ENCODE results near the gene HOXB5. TPM values are rescaled to one million over a fixed set of nuclear protein-coding genes. Genes with fewer than 3 reads are reported as not detected.
A peak's percentile ranks its signal among the peaks of the same experiment; 100 is the strongest.

HOXB5 gene
- total and polyA plus RNA-seq, 2 of the 4 experiments (the other 2 are of a cell fraction): 0.54 to 18.0 TPM

GRCh38 chr17:48589060-48589830 lies 4.3 kb downstream of the HOXB5 start (continued):
- TF ChIP-seq MXI1 (IDR thresholded peaks at IDR 0.05; ENCODE audit: borderline replicate concordance, low read depth, low read length) (no peak), CEBPB (IDR thresholded peaks at IDR 0.05; ENCODE audit: low read depth, low read length) (no peak), NFE2L2 (IDR thresholded peaks at IDR 0.05; ENCODE audit: low read depth, low read length) (no peak)

DNA sequence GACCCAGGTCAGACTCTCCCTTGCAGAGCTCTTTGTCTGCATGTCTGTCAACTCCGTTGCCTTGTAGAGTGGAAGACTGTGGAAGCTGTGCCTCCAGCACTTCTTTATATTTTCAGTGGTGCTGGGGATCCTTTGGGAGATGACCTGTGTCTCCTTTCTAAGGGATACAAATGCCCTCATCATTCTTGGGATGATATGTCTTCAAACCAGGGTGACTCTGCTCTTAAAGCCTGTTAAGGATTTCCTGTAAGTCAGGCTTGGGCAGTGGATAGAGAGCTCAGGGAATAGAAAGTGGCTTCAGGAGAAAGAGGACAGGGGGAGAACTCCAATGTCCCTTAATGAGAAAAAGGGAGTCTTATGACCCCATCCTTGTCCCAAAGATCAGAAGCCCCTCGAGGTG lies 5.1 kb downstream of the HOXB5 start:
- intact Hi-C loops (cut with micrococcal nuclease): no loop called here
- BruUV-seq (replicated peaks): no TSS peak
- peak overlapping the region; percentile 91 for H3K4me3 ChIP-seq (ENCODE audit: insufficient read depth, low read depth, low read length)
- TF ChIP-seq RFX5 (IDR thresholded peaks at IDR 0.05; ENCODE audit: low read depth, low read length) (no peak), RCOR1 (IDR thresholded peaks at IDR 0.05; ENCODE audit: insufficient replicate concordance, low read length) (no peak), FOS (IDR thresholded peaks at IDR 0.05; ENCODE audit: low read depth, low read length) (no peak), CHD1 (IDR thresholded peaks at IDR 0.05; ENCODE audit: low read depth, low read length) (no peak), RAD21 (IDR thresholded peaks at IDR 0.05; ENCODE audit: low read length) (no peak), USF2 (IDR thresholded peaks at IDR 0.05; ENCODE audit: low read depth, low read length) (no peak), MXI1 (IDR thresholded peaks at IDR 0.05; ENCODE audit: borderline replicate concordance, low read depth, low read length) (no peak), CEBPB (IDR thresholded peaks at IDR 0.05; ENCODE audit: low read depth, low read length) (no peak), MAFK (IDR thresholded peaks at IDR 0.05; ENCODE audit: low read depth, low read length) (no peak), NFE2L2 (IDR thresholded peaks at IDR 0.05; ENCODE audit: low read depth, low read length) (no peak), BHLHE40 (IDR thresholded peaks at IDR 0.05; ENCODE audit: low read depth, low read length) (no peak), MAZ (IDR thresholded peaks at IDR 0.05; ENCODE audit: borderline replicate concordance, low read depth, low read length) (no peak), ELK1 (IDR thresholded peaks at IDR 0.05; ENCODE audit: borderline replicate concordance, low read depth, low read length) (no peak), SMC3 (IDR thresholded peaks at IDR 0.05; ENCODE audit: low read depth, low read length) (no peak)

More for the DNA sequence above, 5.1 kb downstream of the HOXB5 start:
- Histone ChIP-seq H3K9me1 (ENCODE audit: insufficient read depth, low read length) (no peaks in the 10 kb centered on the region), H2AK5ac (ENCODE audit: low read depth, low read length) (peak overlapping the region; percentile 95), H3K23ac (ENCODE audit: low read depth, low read length) (peak overlapping the region; percentile 100), H3K9me3 (ENCODE audit: control insufficient read depth, insufficient read depth, low read length) (no peaks in the 10 kb centered on the region), H2AK9ac (replicated peaks; ENCODE audit: low read depth, low read length, poor library complexity) (peak overlapping the region; percentile 94), H2BK5ac (ENCODE audit: low read depth, low read length, poor library complexity, severe bottlenecking) (peak overlapping the region; percentile 99), H3K27me3 (ENCODE audit: control insufficient read depth, insufficient read depth, low read length) (no peaks in the 10 kb centered on the region), H3K4me1 (ENCODE audit: control insufficient read depth, insufficient read depth, low read length) (peaks cover 5% of the 10 kb centered on the region), H4K8ac (ENCODE audit: low read depth in 2 of 2, low read length in 2 of 2) (peak overlapping the region; percentile 96 to 99), H3K14ac (replicated peaks; ENCODE audit: low read depth, low read length) (peak overlapping the region; percentile 99), H3K27ac (ENCODE audit: insufficient read depth, low read length) (peak overlapping the region; percentile 99), H2BK20ac (ENCODE audit: low read depth, low read length) (peak overlapping the region; percentile 55), H2AFZ (replicated peaks; ENCODE audit: low read length, poor library complexity) (no peak overlapping the region), H2BK15ac (ENCODE audit: low read depth, low read length) (peak overlapping the region; percentile 95), H4K20me1 (ENCODE audit: insufficient read depth, low read length) (no peaks in the 10 kb centered on the region; the same call in 1 of the 2 replicates), H3K56ac (ENCODE audit: extremely low read depth, insufficient read depth, low read length) (peak overlapping the region; percentile 100), H3K18ac (ENCODE audit: low read depth, low read length) (peak overlapping the region; percentile 96), H4K5ac (ENCODE audit: low read depth, low read length) (peak overlapping the region; percentile 92), H3K4me2 (ENCODE audit: low read depth, low read length) (peak overlapping the region; percentile 98), H3K9ac (ENCODE audit: low read depth, low read length) (peak overlapping the region; percentile 100), H4K91ac (ENCODE audit: insufficient read depth, low read depth, low read length) (peak overlapping the region; percentile 99), H3K4ac (ENCODE audit: low read depth, low read length) (peak overlapping the region; percentile 99), H2BK120ac (ENCODE audit: low read depth, low read length) (peak overlapping the region; percentile 97), H3K36me3 (ENCODE audit: control insufficient read depth, insufficient read depth, low read length) (peaks cover 11% of the 10 kb centered on the region; the same call in 1 of the 2 replicates), H3K79me1 (ENCODE audit: low read depth in 1 of 2, low read length in 2 of 2) (no peaks in the 10 kb centered on the region)
- dilution Hi-C loops (cut with HindIII; ENCODE audit: low sequenced_read_pairs, unreplicated experiment): no loop called here
- no CpG with 5 or more reads among the region's 2 CpGs for WGBS, 2 experiments (ENCODE audit: extremely low coverage in 2 of 2, insufficient read length in 1 of 2)
- peak; percentile 53 for DNase-seq
- in situ Hi-C loops (cut with MboI; ENCODE audit: low sequenced_read_pairs): no loop called here
- CTCF ChIA-PET: interaction anchor here (1.0 to 2.6 kb wide), 3 partner anchors 42 to 237 kb away, joined by 3 to 15 read pairs (median 5); no protein-coding TSS in a partner anchor
- POLR2A ChIA-PET (ENCODE audit: unreplicated experiment): interaction anchor here (0.6 to 1.6 kb wide), 11 partner anchors 10 to 190 kb away, joined by 3 to 6 read pairs (median 4); no protein-coding TSS in a partner anchor
- ATAC-seq (ENCODE audit: low read depth): no peak
